Measurements from ENCODE around the gene SPRED3. TPM values are rescaled to one million over a fixed set of nuclear protein-coding genes. Genes with fewer than 3 reads are reported as not detected.
A peak's percentile ranks its signal among the peaks of the same experiment; 100 is the strongest.

Gene SPRED3
- total RNA-seq, 1 donor from 2014 or later: 7.0 TPM

DNA sequence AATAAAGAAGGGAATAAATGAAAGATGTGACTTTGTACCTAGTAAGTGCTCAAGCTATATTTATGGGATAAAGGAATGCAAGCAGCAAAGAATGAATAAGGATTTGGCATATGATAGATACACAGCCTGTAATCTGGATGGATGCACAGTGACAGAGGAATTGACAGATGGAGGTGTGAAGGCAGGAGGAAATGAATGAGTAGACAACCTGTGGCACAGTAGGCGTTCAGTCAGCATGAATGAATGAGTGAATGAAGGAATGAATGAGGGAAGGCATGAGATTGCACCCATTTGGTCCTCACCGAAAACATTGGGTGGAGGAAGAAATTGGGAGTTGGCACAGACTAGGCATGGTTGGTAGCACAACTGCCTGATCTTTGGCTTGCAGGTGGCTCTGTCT lies 18.9 kb upstream of the SPRED3 start:
- Mint-ChIP-seq H3K36me3 (no peaks in the 10 kb centered on the region), H3K9me3 (no peaks in the 10 kb centered on the region), H3K4me1 (peaks cover 1% of the 10 kb centered on the region), H3K4me3 (no peak overlapping the region), H3K27me3 (ENCODE audit: low read depth) (peaks cover 29% of the 10 kb centered on the region), H3K27ac (no peak overlapping the region)
- no peak for DNase-seq (ENCODE audit: low spot score in 2 of 2, unreplicated experiment in 2 of 2)
- TF ChIP-seq, protein P1, sequence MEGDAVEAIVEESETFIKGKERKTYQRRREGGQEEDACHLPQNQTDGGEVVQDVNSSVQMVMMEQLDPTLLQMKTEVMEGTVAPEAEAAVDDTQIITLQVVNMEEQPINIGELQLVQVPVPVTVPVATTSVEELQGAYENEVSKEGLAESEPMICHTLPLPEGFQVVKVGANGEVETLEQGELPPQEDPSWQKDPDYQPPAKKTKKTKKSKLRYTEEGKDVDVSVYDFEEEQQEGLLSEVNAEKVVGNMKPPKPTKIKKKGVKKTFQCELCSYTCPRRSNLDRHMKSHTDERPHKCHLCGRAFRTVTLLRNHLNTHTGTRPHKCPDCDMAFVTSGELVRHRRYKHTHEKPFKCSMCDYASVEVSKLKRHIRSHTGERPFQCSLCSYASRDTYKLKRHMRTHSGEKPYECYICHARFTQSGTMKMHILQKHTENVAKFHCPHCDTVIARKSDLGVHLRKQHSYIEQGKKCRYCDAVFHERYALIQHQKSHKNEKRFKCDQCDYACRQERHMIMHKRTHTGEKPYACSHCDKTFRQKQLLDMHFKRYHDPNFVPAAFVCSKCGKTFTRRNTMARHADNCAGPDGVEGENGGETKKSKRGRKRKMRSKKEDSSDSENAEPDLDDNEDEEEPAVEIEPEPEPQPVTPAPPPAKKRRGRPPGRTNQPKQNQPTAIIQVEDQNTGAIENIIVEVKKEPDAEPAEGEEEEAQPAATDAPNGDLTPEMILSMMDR (IDR thresholded peaks at IDR 0.05; ENCODE audit: unreplicated experiment): no peak

DNA sequence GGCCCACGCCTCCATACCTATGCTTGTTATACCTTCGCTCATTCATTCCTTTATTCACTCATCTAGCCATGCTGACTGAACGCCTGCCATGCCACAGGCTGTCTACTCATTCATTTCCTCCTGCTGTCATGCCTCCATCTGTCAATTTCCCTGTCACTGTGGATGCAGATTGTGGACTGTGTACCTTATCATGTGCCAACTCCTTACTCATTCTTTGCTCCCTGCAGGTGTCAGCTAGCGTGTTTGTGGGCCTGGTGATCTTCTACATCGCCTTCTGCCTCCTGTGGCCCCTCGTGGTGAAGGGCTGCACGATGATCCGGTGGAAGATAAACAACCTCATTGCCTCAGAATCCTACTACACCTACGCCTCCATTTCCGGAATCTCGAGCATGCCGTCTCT lies 18.2 kb upstream of the SPRED3 start:
- TF ChIP-seq, protein P1 (IDR thresholded peaks at IDR 0.05; ENCODE audit: unreplicated experiment): no peak
- Mint-ChIP-seq H3K36me3 (no peaks in the 10 kb centered on the region), H3K27ac (no peak overlapping the region), H3K9me3 (no peaks in the 10 kb centered on the region), H3K4me3 (no peak overlapping the region), H3K4me1 (peaks cover 7% of the 10 kb centered on the region), H3K27me3 (ENCODE audit: low read depth) (peaks cover 29% of the 10 kb centered on the region)
- no peak for DNase-seq (ENCODE audit: low spot score in 2 of 2, unreplicated experiment in 2 of 2)

DNA sequence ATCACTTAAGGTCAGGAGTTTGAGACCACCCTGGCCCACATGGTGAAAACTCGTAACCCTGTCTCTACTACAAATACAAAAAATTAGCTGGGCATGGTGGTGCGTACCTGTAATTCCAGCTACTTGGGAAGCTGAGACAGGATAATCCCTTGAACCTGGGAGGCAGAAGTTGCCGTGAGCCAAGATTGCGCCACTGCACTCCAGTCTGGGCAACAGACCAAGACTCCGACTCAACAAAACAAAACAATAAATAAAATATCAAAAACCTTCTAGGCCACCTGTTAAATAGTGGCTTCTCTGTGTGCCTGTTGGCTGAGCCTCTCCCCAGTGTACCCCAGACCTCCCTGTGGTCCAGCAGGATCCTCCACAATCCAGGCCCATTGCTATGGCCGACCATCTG lies 17.4 kb upstream of the SPRED3 start:
- Mint-ChIP-seq H3K27ac (no peak overlapping the region), H3K4me1 (peaks cover 14% of the 10 kb centered on the region), H3K27me3 (ENCODE audit: low read depth) (peaks cover 27% of the 10 kb centered on the region), H3K9me3 (no peaks in the 10 kb centered on the region), H3K36me3 (no peaks in the 10 kb centered on the region), H3K4me3 (no peak overlapping the region)
- DNase-seq (ENCODE audit: low spot score in 2 of 2, unreplicated experiment in 2 of 2): no peak
- TF ChIP-seq, protein P1 (IDR thresholded peaks at IDR 0.05; ENCODE audit: unreplicated experiment): no peak

DNA sequence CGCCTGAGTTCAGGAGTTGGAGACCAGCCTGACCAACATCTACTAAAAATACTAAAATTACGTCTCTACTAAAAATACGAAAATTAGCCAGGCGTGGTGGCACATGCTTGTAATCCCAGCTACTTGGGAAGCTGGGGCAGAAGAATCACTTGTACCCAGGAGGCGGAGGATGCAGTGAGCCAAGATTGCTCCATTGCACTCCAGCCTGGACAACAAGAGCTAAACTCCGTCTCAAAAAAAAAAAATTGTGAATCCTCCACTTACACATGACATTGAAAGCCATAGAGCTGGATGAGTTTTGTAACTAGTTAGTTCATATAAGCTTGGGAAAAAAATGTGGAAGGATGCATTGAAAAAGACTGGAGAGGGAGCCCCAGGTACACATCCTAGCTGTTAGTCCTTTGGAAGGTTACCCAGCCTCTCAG lies 14.6 kb upstream of the SPRED3 start:
- peaks cover 21% of the 10 kb centered on the region for H3K4me1 Mint-ChIP-seq
- H3K9me3 Mint-ChIP-seq: no peaks in the 10 kb centered on the region
- H3K4me3 Mint-ChIP-seq: peak overlapping the region; percentile 97
- TF ChIP-seq, protein P1 (IDR thresholded peaks at IDR 0.05; ENCODE audit: unreplicated experiment): no peak
- no peaks in the 10 kb centered on the region for H3K36me3 Mint-ChIP-seq
- peaks cover 21% of the 10 kb centered on the region for H3K27me3 Mint-ChIP-seq (ENCODE audit: low read depth)
- H3K27ac Mint-ChIP-seq: peak overlapping the region; percentile 98
- no peak for DNase-seq (ENCODE audit: low spot score in 2 of 2, unreplicated experiment in 2 of 2)

DNA sequence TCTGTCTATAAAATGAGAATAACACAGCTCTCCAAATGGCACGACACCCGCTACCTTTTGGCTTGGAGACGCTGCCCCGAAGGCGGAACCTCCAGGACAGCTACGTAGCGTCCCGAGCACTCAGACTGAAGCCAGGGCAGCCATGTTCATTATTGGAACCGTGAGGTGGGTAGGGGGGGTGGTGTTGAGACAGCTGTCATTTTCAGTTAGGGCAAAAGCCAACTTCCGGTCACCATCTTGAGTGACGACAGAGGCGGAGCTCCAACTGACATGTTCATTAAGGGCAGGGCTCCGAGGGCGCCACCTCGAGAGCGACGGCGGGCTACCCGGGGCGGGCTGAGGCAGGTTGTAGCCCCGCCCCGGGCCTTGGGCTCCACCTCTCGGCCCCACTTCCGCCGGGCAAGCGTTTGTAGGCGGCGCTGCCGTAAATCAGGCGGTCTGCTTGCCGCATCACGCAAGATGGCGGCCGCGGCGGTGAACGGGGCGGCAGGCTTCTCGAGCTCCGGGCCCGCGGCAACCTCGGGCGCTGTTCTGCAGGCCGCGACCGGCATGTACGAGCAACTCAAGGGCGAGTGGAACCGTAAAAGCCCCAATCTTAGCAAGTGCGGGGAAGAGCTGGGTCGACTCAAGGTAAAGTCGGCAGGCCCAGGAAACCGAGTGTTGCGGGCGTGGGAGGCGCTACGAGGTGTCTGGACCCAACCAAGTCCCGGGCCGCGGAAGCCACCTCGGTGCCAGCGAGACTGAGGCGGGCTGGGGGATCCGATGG lies 14.0 kb upstream of the SPRED3 start, which contains the start of gene PSMD8:
Gene PSMD8, plus strand, starts transcription at position 240 of the 766 bp plus-strand sequence. Its CDS starts 31 bp downstream, at position 271.
- Mint-ChIP-seq H3K27ac (peak within 1 kb of the TSS; percentile 98), H3K4me3 (peak within 1 kb of the TSS; percentile 97), H3K27me3 (ENCODE audit: low read depth) (peaks cover 19% of the 10 kb centered on the region), H3K9me3 (no peaks in the 10 kb centered on the region), H3K4me1 (peaks cover 21% of the 10 kb centered on the region), H3K36me3 (peaks cover 3% of the 10 kb centered on the region)
- DNase-seq (ENCODE audit: low spot score in 2 of 2, unreplicated experiment in 2 of 2): peak; percentile 90 to 94
- TF ChIP-seq, protein P1 (IDR thresholded peaks at IDR 0.05; ENCODE audit: unreplicated experiment): no peak
